Renal cortex interstitium (tissue), 11 donors: ENCODE measurements around the gene OR10H4. TPM values are rescaled to one million over a fixed set of nuclear protein-coding genes. Genes with fewer than 3 reads are reported as not detected.

Source experiments
- DNase-seq, 11 donors: peaks; one replicate each; pipeline ENCODE4 v3.0.0-alpha.2; 2013; ENCODE audit warnings: low read depth in 9 of 11, low spot score in 4 of 11; ENCODE audit errors: extremely low read depth in 1 of 11
- polyA plus RNA-seq, 3 donors: library from polyadenylated mRNA; unstranded; fragments of 120-200 nt; gene quantifications; one replicate each; pipeline ENCODE4 v1.2.1, GENCODE V29; 2013; ENCODE audit not compliant: insufficient read length in 3 of 3

The OR10H4 gene
- polyA plus RNA-seq, 3 donors = not detected

- DNase-seq = no peak
Measured at GRCh38 chr19:15995536-15995935, 46.7 kb downstream of the OR10H4 start.

- DNase-seq = no peak
Measured at GRCh38 chr19:15998166-15998565, 49.4 kb downstream of the OR10H4 start.

Other genes with a start within 250 kb of the OR10H4 start
- gene OR10H2, start 221.0 kb upstream of the OR10H4 start, polyA plus RNA-seq = not detected
- gene OR10H3, start 211.0 kb upstream of the OR10H4 start, polyA plus RNA-seq = not detected
- under 1 TPM; 0.06 to 0.09 (median 0.09) TPM for gene OR10H5, start 161.3 kb upstream of the OR10H4 start, polyA plus RNA-seq
- gene OR10H1, start 133.3 kb upstream of the OR10H4 start, polyA plus RNA-seq = under 1 TPM; 0.06 to 0.08 (median 0.08) TPM
- under 1 TPM in 2 of 3 donors, not detected in 1; 0.39 to 0.53 TPM for gene CYP4F2, start 50.9 kb upstream of the OR10H4 start, polyA plus RNA-seq
- under 1 TPM; 0.17 to 0.86 (median 0.34) TPM for gene CYP4F11, start 14.5 kb upstream of the OR10H4 start, polyA plus RNA-seq
- gene TPM4, start 127.5 kb downstream of the OR10H4 start, polyA plus RNA-seq = 100 to 1,000 TPM; 525 to 623 (median 557) TPM
- 10 to 100 TPM; 70.7 to 96.3 (median 95.6) TPM for gene RAB8A, start 162.9 kb downstream of the OR10H4 start, polyA plus RNA-seq
- gene HSH2D, start 194.7 kb downstream of the OR10H4 start, polyA plus RNA-seq = 1 to 10 TPM in 1 of 3 donors, under 1 TPM in 2; 0.30 to 1.3 (median 0.51) TPM
- gene CIB3, start 224.5 kb downstream of the OR10H4 start, polyA plus RNA-seq = not detected
- 100 to 1,000 TPM; 102 to 130 (median 127) TPM for gene FAM32A, start 236.4 kb downstream of the OR10H4 start, polyA plus RNA-seq
- 10 to 100 TPM; 54.3 to 70.2 (median 67.7) TPM for gene AP1M1, start 248.9 kb downstream of the OR10H4 start, polyA plus RNA-seq